Measurements from ENCODE around the gene TMEM250. TPM values are rescaled to one million over a fixed set of nuclear protein-coding genes. Genes with fewer than 3 reads are reported as not detected.

Gene TMEM250
- polyA plus RNA-seq, 1 donor (not counting 4 experiments of a cell fraction or from before 2014, with no cell fraction given) = 9.9 TPM

DNA sequence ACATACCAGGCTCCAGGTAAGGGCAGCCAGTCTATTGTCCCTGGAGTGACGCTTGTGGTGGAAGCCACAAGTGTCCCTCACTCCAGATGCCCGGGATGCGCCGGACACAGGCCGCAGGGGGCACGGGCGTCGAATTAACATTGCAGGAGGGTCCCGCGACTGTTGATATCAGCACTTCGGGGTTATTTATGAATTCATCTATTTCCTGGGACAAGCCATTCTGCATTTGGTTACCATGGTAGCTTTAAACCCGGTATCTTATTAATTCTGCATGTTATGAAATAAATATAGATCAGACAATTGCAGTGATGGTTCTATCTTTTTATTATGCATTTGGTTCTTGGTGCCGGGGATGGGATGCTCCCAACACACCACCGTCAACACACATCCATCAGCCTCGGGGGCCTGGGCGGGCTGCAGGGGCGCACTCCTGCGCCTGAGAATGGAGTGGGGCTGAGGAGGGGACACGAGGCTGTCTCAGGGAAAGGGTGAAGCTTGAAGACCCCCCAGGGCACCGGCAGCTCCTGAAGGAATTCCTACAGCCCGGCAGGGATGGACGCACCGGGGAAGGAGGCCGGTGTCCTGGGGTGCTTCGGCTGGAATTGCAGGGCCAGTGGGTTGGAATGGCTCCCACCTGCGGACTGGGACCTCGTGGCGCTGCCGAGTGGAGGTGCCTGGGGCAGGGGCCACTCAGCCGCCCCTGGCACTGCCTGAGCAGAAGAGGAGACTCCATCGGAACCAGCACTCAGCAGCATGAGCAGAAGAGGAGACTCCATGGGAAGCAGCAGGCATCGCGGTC, 17.7 kb upstream of the TMEM250 start:
- no peak for FAIRE-seq
- Histone ChIP-seq H2AFZ (ENCODE audit: control insufficient read depth, low read length) (no peak overlapping the region), H3K4me2 (ENCODE audit: control insufficient read depth, extremely low read depth, insufficient read depth, low read depth, low read length) (no peak overlapping the region), H3K9me1 (ENCODE audit: control insufficient read depth, extremely low read depth, insufficient read depth, low read length) (no peaks in the 10 kb centered on the region), H3K36me3 (ENCODE audit: control insufficient read depth in 2 of 2, extremely low read depth in 1 of 2, insufficient read depth in 2 of 2, low read length in 2 of 2) (no peaks in the 10 kb centered on the region), H3K27me3 (ENCODE audit: control insufficient read depth, extremely low read depth, insufficient read depth, low read length) (peaks cover 61% of the 10 kb centered on the region), H3K9ac (ENCODE audit: control insufficient read depth, extremely low read depth, insufficient read depth, low read length) (no peak overlapping the region), H3K79me2 (ENCODE audit: control insufficient read depth, insufficient read depth, low read length) (no peaks in the 10 kb centered on the region), H3K27ac (ENCODE audit: control insufficient read depth, insufficient read depth, low read length) (no peak overlapping the region), H3K4me3 (ENCODE audit: control insufficient read depth in 2 of 3, extremely low read depth in 1 of 3, insufficient read depth in 2 of 3, low read depth in 1 of 3, low read length in 3 of 3) (no peak overlapping the region), H3K9me3 (ENCODE audit: control insufficient read depth, low read depth, low read length) (no peaks in the 10 kb centered on the region), H3K4me1 (ENCODE audit: control insufficient read depth, extremely low read depth, insufficient read depth, low read length) (peaks cover 16% of the 10 kb centered on the region), H4K20me1 (ENCODE audit: control insufficient read depth, extremely low read depth, insufficient read depth, low read length) (no peaks in the 10 kb centered on the region)
- TF ChIP-seq EZH2 (IDR thresholded peaks at IDR 0.05; ENCODE audit: low read length) = no peak
- TF ChIP-seq, protein P1, sequence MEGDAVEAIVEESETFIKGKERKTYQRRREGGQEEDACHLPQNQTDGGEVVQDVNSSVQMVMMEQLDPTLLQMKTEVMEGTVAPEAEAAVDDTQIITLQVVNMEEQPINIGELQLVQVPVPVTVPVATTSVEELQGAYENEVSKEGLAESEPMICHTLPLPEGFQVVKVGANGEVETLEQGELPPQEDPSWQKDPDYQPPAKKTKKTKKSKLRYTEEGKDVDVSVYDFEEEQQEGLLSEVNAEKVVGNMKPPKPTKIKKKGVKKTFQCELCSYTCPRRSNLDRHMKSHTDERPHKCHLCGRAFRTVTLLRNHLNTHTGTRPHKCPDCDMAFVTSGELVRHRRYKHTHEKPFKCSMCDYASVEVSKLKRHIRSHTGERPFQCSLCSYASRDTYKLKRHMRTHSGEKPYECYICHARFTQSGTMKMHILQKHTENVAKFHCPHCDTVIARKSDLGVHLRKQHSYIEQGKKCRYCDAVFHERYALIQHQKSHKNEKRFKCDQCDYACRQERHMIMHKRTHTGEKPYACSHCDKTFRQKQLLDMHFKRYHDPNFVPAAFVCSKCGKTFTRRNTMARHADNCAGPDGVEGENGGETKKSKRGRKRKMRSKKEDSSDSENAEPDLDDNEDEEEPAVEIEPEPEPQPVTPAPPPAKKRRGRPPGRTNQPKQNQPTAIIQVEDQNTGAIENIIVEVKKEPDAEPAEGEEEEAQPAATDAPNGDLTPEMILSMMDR (optimal IDR thresholded peaks at IDR 0.05 in 1 of 3, IDR thresholded peaks at IDR 0.05 in 1 of 3, conservative IDR thresholded peaks at IDR 0.05 in 1 of 3; ENCODE audit: extremely low read depth in 1 of 3, insufficient read depth in 2 of 3, low read length in 3 of 3) = no peak
- dilution Hi-C loops (cut with MboI; ENCODE audit: extremely low pct_ligation_motif_present, low sequenced_read_pairs) = no loop called here
- DNase-seq (ENCODE audit: low read depth, low spot score) = no peak

DNA sequence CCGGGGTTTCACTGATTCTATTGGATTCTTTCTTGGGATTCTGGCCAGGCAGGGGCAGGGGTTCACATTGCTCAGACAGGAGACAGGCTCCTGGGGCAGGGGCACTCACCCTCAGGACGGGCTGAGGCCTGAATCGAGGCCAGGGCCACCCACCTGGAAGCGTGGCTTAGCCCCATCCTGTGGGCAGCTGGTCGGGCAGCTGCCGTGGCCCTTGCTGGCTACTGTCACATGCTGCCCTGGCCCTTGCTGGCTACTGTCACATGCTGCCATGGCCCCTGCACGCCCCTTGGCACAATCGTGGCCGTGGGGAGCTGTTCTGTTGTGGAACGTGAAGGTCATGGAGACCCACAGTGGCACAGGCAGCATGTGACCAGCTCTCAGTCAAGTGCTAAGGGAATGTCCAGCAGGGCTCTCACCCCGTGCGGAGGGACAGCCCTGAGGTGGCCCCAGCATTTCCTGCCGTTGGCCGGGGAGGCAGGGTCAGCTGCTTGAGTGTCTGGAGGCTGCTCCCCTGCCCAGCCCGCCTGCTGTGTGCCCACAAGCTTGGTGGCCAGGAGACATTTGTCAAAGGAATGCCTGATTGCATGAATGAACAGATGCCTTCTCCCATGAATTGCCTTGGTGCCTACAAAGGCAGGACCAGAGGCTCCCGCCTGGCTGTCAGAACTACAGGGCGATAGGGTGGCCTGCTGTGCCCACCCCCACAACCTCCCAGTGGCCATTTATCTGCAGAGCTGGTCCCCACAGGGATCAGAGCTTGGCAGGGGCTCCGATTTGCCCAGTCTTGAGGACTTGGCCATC, 16.9 kb upstream of the TMEM250 start:
- H3K4me1 ChIP-seq (ENCODE audit: control insufficient read depth, extremely low read depth, insufficient read depth, low read length) = peaks cover 8% of the 10 kb centered on the region

More for the DNA sequence above, 16.9 kb upstream of the TMEM250 start:
- no peak for DNase-seq (ENCODE audit: low read depth, low spot score)
- no peak overlapping the region for H3K4me2 ChIP-seq (ENCODE audit: control insufficient read depth, extremely low read depth, insufficient read depth, low read depth, low read length)
- no peaks in the 10 kb centered on the region for H3K79me2 ChIP-seq (ENCODE audit: control insufficient read depth, insufficient read depth, low read length)
- H3K4me3 ChIP-seq (ENCODE audit: control insufficient read depth in 2 of 3, extremely low read depth in 1 of 3, insufficient read depth in 2 of 3, low read depth in 1 of 3, low read length in 3 of 3) = no peak overlapping the region
- no peaks in the 10 kb centered on the region for H3K36me3 ChIP-seq (ENCODE audit: control insufficient read depth in 2 of 2, extremely low read depth in 1 of 2, insufficient read depth in 2 of 2, low read length in 2 of 2)
- H4K20me1 ChIP-seq (ENCODE audit: control insufficient read depth, extremely low read depth, insufficient read depth, low read length) = no peaks in the 10 kb centered on the region
- no peak overlapping the region for H3K9ac ChIP-seq (ENCODE audit: control insufficient read depth, extremely low read depth, insufficient read depth, low read length)
- H3K9me1 ChIP-seq (ENCODE audit: control insufficient read depth, extremely low read depth, insufficient read depth, low read length) = no peaks in the 10 kb centered on the region
- TF ChIP-seq, protein P1 (optimal IDR thresholded peaks at IDR 0.05 in 1 of 3, IDR thresholded peaks at IDR 0.05 in 1 of 3, conservative IDR thresholded peaks at IDR 0.05 in 1 of 3; ENCODE audit: extremely low read depth in 1 of 3, insufficient read depth in 2 of 3, low read length in 3 of 3) = no peak
- TF ChIP-seq EZH2 (IDR thresholded peaks at IDR 0.05; ENCODE audit: low read length) = no peak
- dilution Hi-C loops (cut with MboI; ENCODE audit: extremely low pct_ligation_motif_present, low sequenced_read_pairs) = no loop called here
- H3K27ac ChIP-seq (ENCODE audit: control insufficient read depth, insufficient read depth, low read length) = no peak overlapping the region
- H2AFZ ChIP-seq (ENCODE audit: control insufficient read depth, low read length) = no peak overlapping the region
- peaks cover 68% of the 10 kb centered on the region for H3K27me3 ChIP-seq (ENCODE audit: control insufficient read depth, extremely low read depth, insufficient read depth, low read length)
- no peak for FAIRE-seq
- no peaks in the 10 kb centered on the region for H3K9me3 ChIP-seq (ENCODE audit: control insufficient read depth, low read depth, low read length)

Data from keratinocyte (primary cell).